Lung microvascular endothelial cell (primary cell): ENCODE data around the gene PAX8. TPM values are rescaled to one million over a fixed set of nuclear protein-coding genes. Genes with fewer than 3 reads are reported as not detected.

Experiments used
- DNase-seq, 2 donors: peaks; one replicate each; pipeline versions ENCODE4 v3.0.0 to v3.0.0-alpha.2; 2010; ENCODE audit warnings: low read depth in 2 of 2
- total RNA-seq: library from RNA; depleted of rRNA; stranded (reverse); fragments of >200 nt; gene quantifications from 2 replicates; pipeline ENCODE4 v1.2.1, GENCODE V29; 2014

Gene PAX8
- total RNA-seq, 1 donor from 2014 or later, result under 0.01 TPM

DNA sequence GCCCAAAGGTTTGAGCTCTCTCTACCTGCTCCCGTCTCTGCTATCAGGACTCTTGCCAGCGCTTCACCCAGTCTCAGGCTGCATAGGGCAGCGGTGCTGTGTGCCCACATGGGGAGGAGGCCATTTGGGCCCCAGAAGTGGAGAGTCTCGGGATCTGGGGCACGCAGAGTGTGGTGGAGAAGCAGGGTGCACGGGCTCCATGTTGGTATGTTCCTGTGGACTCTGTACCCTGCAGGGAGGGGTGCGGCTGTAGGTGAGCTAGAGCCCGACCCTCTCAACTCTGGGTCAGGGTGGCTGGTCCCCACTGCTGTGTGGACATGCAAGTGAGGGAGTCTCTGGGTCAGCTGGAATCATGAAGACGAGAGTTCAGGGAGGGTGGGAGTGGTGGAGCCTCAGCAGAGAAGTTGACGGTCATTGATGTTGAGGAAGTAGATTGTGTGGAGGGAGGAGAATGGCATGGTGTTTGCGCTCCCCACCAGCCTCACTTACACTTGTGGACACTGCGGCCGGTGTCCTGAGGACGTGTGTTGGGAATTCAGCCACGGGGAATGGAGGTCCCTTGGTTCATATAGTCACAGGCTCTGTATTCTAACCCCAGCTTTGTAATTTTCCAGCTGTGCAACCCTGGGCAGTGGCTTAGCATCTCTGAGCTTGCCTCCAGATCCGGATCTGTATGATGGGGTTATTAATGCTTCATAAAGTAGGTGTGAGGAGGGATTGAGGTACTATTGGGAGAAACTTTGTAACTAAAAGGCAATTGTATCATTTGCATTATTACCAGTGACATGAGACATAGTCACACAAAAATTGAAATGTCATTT is 105.8 kb downstream of the PAX8 start:
- DNase-seq, result no peak

DNA sequence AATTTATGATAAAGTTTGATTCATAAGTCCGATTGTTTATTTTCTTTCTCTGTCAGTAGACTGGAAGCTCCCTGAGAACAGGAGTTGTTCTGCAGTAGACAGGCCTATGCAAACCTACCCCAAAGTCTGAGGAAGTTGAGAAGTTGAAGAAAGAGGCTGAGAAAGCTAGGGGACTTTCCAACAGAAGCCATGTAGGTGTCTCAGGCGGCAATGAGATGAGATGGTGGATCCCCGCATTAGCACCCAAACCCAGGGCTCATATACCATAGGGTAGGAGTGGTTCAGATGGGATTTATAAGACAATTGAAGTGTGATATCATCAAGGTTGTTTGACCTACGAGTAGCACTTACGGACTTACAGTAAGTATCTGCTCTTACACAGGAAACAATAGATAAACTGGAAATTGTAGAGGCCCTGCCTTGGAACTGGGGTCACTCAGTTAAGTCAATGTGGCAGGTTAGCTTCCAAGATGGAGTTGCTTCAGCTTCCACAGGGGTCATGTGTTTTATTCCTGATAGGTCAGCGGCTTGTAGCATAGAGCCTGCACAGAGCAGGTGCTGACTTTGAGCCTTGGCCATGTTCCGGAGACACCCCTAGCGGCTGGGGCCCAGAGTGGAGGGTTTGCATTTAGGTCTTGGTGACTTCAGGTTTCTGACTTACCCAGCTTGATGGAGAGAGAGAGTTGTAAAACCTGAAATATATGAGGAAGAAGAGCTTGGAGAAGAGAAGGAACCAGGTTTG is 107.2 kb downstream of the PAX8 start:
- DNase-seq, result no peak

DNA sequence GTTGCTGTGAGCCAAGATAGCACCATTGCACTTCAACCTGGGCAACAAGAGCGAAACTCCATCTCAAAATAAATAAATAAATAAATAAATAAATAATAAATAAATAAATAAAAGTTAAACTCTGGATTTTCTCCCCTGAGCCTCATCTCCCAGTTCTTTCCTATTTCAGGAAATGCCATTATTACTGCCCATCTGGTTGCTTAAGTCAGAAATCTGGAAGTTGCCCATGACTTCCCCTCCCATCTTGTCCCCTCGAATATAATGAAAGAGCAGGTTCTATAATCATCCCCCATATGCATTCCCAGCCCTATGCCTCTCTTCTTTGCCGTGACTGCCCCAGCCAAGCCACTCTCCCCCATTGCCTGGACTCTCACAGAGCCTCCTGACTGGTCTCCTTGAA is 109.1 kb downstream of the PAX8 start:
- DNase-seq, result no peak

GRCh38 chr2:113169002-113169530 is 109.7 kb downstream of the PAX8 start:
- DNase-seq, result no peak

GRCh38 chr2:113167962-113168340 is 110.8 kb downstream of the PAX8 start:
- no peak for DNase-seq

DNA sequence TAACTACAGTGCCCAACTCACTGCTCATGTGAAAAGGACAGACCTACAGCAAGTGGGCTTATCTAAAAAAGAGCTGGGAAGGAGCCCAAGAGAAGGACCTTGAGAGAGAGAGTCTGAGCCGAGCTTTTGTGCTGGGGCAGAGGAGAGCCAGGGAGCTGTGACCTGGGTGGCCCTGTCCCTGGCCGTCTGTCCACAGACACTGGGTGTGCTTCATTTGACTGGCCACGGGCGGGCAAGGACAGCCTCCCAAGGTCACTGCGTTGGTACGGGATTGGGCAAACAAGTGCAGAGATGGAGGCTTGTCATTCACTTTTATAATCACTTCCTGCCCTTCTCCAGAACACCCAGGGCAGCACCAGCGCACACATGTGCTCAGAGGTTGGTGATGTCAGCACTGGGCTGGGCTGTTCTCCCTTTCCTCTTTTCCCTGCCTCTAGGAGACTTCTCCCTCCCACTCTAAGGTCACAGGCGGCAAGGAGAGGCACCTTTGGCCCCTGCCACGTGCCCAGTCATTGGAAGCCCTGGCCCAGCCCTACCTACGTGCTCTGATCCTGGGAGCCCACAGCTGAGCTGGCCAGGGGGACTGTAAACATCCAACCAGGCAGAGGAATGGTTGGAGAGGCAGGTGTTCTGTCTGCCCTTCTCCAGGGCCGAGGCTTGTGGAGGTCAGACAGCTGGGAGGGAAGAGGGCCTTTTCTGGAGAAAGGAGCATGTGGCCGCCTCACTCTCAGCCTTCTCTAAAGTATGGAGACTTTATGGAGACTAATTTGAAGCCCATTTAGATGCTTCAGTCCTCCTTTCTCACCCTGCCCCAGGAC is 111.4 kb downstream of the PAX8 start:
- no peak for DNase-seq

- no peak for DNase-seq
These were observed 112.5 kb downstream of the PAX8 start for GRCh38 chr2:113166187-113166645.

Other genes with a start within 250 kb of the PAX8 start
- gene IL36B, start 226.1 kb downstream of the PAX8 start, total RNA-seq, result not detected in 2 replicates
- not detected in 2 replicates for gene IL36RN, start 219.7 kb downstream of the PAX8 start, total RNA-seq
- gene IL1F10, start 211.0 kb downstream of the PAX8 start, total RNA-seq, result not detected in 2 replicates
- gene IL1RN, start 151.3 kb downstream of the PAX8 start, total RNA-seq, result not detected in 2 replicates
- 0.44 and 1.2 TPM in 2 replicates for gene PSD4, start 105.0 kb downstream of the PAX8 start, total RNA-seq
- 15.5 and 21.8 TPM in 2 replicates for gene ZNG1B, start 158.8 kb upstream of the PAX8 start, total RNA-seq
- gene FOXD4L1, start 219.7 kb upstream of the PAX8 start, total RNA-seq, result under 0.01 TPM in 2 replicates